CD4-positive, alpha-beta T cell treated with Interleukin-21 for 1 hour (primary cell): ENCODE data around the gene NXPH2.
A peak's percentile ranks its signal among the peaks of the same experiment; 100 is the strongest.

Experiments used
- DNase-seq: peaks from one replicate; pipeline ENCODE4 v3.0.0-alpha.2; 2020

Gene NXPH2

GRCh38 chr2:138779781-138780445, at the start of gene NXPH2:
Gene NXPH2, minus strand, starts transcription at chr2:138780390. Its CDS starts 149 bp downstream, at chr2:138780241.
- no peak for DNase-seq

- DNase-seq: peak; percentile 13
Measured at GRCh38 chr2:138829326-138829919, 49.2 kb upstream of the NXPH2 start.

GRCh38 chr2:138827426-138828054, 47.4 kb upstream of the NXPH2 start:
- DNase-seq: peak; percentile 56

- DNase-seq: no peak
Measured at GRCh38 chr2:138823666-138824065, 43.5 kb upstream of the NXPH2 start.

- no peak for DNase-seq
Measured at GRCh38 chr2:138819964-138820363, 39.8 kb upstream of the NXPH2 start.

GRCh38 chr2:138818556-138818955, 38.4 kb upstream of the NXPH2 start:
- no peak for DNase-seq

- no peak for DNase-seq
Measured at GRCh38 chr2:138814123-138814898, 34.1 kb upstream of the NXPH2 start.

GRCh38 chr2:138811431-138811830, 31.2 kb upstream of the NXPH2 start:
- no peak for DNase-seq

- no peak for DNase-seq
Measured at GRCh38 chr2:138794724-138795123, 14.5 kb upstream of the NXPH2 start.

- peak; percentile 16 for DNase-seq
Measured at GRCh38 chr2:138787053-138787666, 7.0 kb upstream of the NXPH2 start.

GRCh38 chr2:138782383-138782782, 2.2 kb upstream of the NXPH2 start:
- DNase-seq: no peak

GRCh38 chr2:138780908-138781307, 718 bp upstream of the NXPH2 start:
- no peak for DNase-seq

- DNase-seq: no peak
Measured at GRCh38 chr2:138780446-138780880, 273 bp upstream of the NXPH2 start.

GRCh38 chr2:138779406-138779780, 797 bp downstream of the NXPH2 start:
- DNase-seq: no peak

GRCh38 chr2:138777996-138778395, 2.2 kb downstream of the NXPH2 start:
- no peak for DNase-seq

GRCh38 chr2:138775736-138776135, 4.5 kb downstream of the NXPH2 start:
- DNase-seq: no peak

GRCh38 chr2:138771534-138771933, 8.7 kb downstream of the NXPH2 start:
- no peak for DNase-seq

- no peak for DNase-seq
Measured at GRCh38 chr2:138767101-138767500, 13.1 kb downstream of the NXPH2 start.

- DNase-seq: no peak
Measured at GRCh38 chr2:138766464-138766863, 13.7 kb downstream of the NXPH2 start.

GRCh38 chr2:138763971-138764370, 16.2 kb downstream of the NXPH2 start:
- DNase-seq: no peak

- DNase-seq: no peak
Measured at GRCh38 chr2:138762533-138762932, 17.7 kb downstream of the NXPH2 start.

GRCh38 chr2:138760676-138761075, 19.5 kb downstream of the NXPH2 start:
- no peak for DNase-seq

GRCh38 chr2:138757384-138757783, 22.8 kb downstream of the NXPH2 start:
- DNase-seq: no peak
